ENCODE measurements around the gene SLCO2B1.

SLCO2B1 gene

GRCh38 chr11:75145196-75145971 is 5.5 kb upstream of the SLCO2B1 start:
- DNase-seq, result no peak

- no peak for DNase-seq
Measured at GRCh38 chr11:75145972-75146519, 4.9 kb upstream of the SLCO2B1 start.

- no peak for DNase-seq
Measured at GRCh38 chr11:75146711-75147110, 4.2 kb upstream of the SLCO2B1 start.

- DNase-seq, result no peak
Measured at GRCh38 chr11:75147191-75147874, 3.6 kb upstream of the SLCO2B1 start.

GRCh38 chr11:75147875-75148263 is 3.0 kb upstream of the SLCO2B1 start:
- no peak for DNase-seq

GRCh38 chr11:75148436-75148983 is 2.4 kb upstream of the SLCO2B1 start:
- DNase-seq, result no peak

- no peak for DNase-seq
Measured at GRCh38 chr11:75149766-75150465, 991 bp upstream of the SLCO2B1 start.

- no peak for DNase-seq
Measured at GRCh38 chr11:75151346-75152047, 590 bp downstream of the SLCO2B1 start.

GRCh38 chr11:75152090-75152489 is 1.2 kb downstream of the SLCO2B1 start:
- DNase-seq, result no peak

GRCh38 chr11:75152651-75153427 is 1.9 kb downstream of the SLCO2B1 start:
- no peak for DNase-seq

GRCh38 chr11:75154646-75155569 is 4.0 kb downstream of the SLCO2B1 start:
- no peak for DNase-seq

- no peak for DNase-seq
Measured at GRCh38 chr11:75155570-75156422, 4.9 kb downstream of the SLCO2B1 start.

- DNase-seq, result no peak
Measured at GRCh38 chr11:75158241-75158640, 7.3 kb downstream of the SLCO2B1 start.

- DNase-seq, result no peak
Measured at GRCh38 chr11:75158696-75159150, 7.8 kb downstream of the SLCO2B1 start.

- no peak for DNase-seq
Measured at GRCh38 chr11:75159151-75159953, 8.4 kb downstream of the SLCO2B1 start.

- no peak for DNase-seq
Measured at GRCh38 chr11:75160220-75160757, 9.4 kb downstream of the SLCO2B1 start.

- DNase-seq, result no peak
Measured at GRCh38 chr11:75160880-75161279, 10.0 kb downstream of the SLCO2B1 start.

- DNase-seq, result no peak
Measured at GRCh38 chr11:75161506-75162095, 10.7 kb downstream of the SLCO2B1 start.

All from NCI-H748 treated with DMSO at 0.1 percent for 48 hours (cell line).